HG03139 (cell line): ENCODE results near the gene SLC39A11.

Source experiments
- ATAC-seq: cut with Tn5 transposase; IDR thresholded peaks from one replicate; pipeline ENCODE4 v1.9.1; 2021; ENCODE audit not compliant: unreplicated experiment

The SLC39A11 gene

GRCh38 chr17:72702136-72702735 lies 390.3 kb downstream of the SLC39A11 start:
- no peak for ATAC-seq

- no peak for ATAC-seq
Observed at GRCh38 chr17:72700226-72700625, 392.3 kb downstream of the SLC39A11 start.

GRCh38 chr17:72699545-72699944 lies 392.9 kb downstream of the SLC39A11 start:
- ATAC-seq = no peak

GRCh38 chr17:72697602-72698146 lies 394.8 kb downstream of the SLC39A11 start:
- ATAC-seq = no peak

GRCh38 chr17:72696721-72697120 lies 395.8 kb downstream of the SLC39A11 start:
- no peak for ATAC-seq

GRCh38 chr17:72696156-72696555 lies 396.3 kb downstream of the SLC39A11 start:
- no peak for ATAC-seq

GRCh38 chr17:72693956-72694355 lies 398.5 kb downstream of the SLC39A11 start:
- ATAC-seq = no peak

GRCh38 chr17:72693151-72693878 lies 399.2 kb downstream of the SLC39A11 start:
- no peak for ATAC-seq

GRCh38 chr17:72692676-72693075 lies 399.8 kb downstream of the SLC39A11 start:
- no peak for ATAC-seq

- no peak for ATAC-seq
Observed at GRCh38 chr17:72691586-72691985, 400.9 kb downstream of the SLC39A11 start.

GRCh38 chr17:72691017-72691416 lies 401.5 kb downstream of the SLC39A11 start:
- ATAC-seq = no peak

- ATAC-seq = no peak
Observed at GRCh38 chr17:72687886-72688285, 404.6 kb downstream of the SLC39A11 start.

- no peak for ATAC-seq
Observed at GRCh38 chr17:72684405-72685020, 408.0 kb downstream of the SLC39A11 start.

GRCh38 chr17:72683506-72684404 lies 408.7 kb downstream of the SLC39A11 start:
- ATAC-seq = no peak

GRCh38 chr17:72682605-72683004 lies 409.9 kb downstream of the SLC39A11 start:
- no peak for ATAC-seq

- ATAC-seq = no peak
Observed at GRCh38 chr17:72681844-72682243, 410.6 kb downstream of the SLC39A11 start.

- ATAC-seq = no peak
Observed at GRCh38 chr17:72677714-72678390, 414.6 kb downstream of the SLC39A11 start.

GRCh38 chr17:72677108-72677507 lies 415.4 kb downstream of the SLC39A11 start:
- no peak for ATAC-seq

GRCh38 chr17:72672729-72673128 lies 419.8 kb downstream of the SLC39A11 start:
- no peak for ATAC-seq

GRCh38 chr17:72671016-72671415 lies 421.5 kb downstream of the SLC39A11 start:
- ATAC-seq = no peak
